Activated CD4-positive, alpha-beta T cell treated with anti-CD3 and anti-CD28 coated beads for 48 hours (primary cell): Measurements from ENCODE around the gene ZNF407.
"Not testable (repeated sequence)": the region's sequence is repeated elsewhere in the genome, so short reads cannot be mapped to it uniquely, and the experiment has no call there.

Experiments used
- DNase-seq: peaks from one replicate; pipeline ENCODE4 v3.0.0-alpha.2; 2020

ZNF407 gene

GRCh38 chr18:75083761-75084160, 486.1 kb downstream of the ZNF407 start:
- DNase-seq = no peak

GRCh38 chr18:75085676-75086075, 488.0 kb downstream of the ZNF407 start:
- not testable (repeated sequence) for DNase-seq

- no peak for DNase-seq
These were observed 488.9 kb downstream of the ZNF407 start for GRCh38 chr18:75086494-75087034.

- no peak for DNase-seq
These were observed 489.7 kb downstream of the ZNF407 start for GRCh38 chr18:75087119-75088020.

GRCh38 chr18:75088021-75088506, 490.4 kb downstream of the ZNF407 start:
- DNase-seq = no peak

- no peak for DNase-seq
These were observed 491.0 kb downstream of the ZNF407 start for GRCh38 chr18:75088622-75089211.

- no peak for DNase-seq
These were observed 492.2 kb downstream of the ZNF407 start for GRCh38 chr18:75089748-75090327.

GRCh38 chr18:75090336-75090735, 492.7 kb downstream of the ZNF407 start:
- DNase-seq = no peak

- DNase-seq = no peak
These were observed 500.0 kb downstream of the ZNF407 start for GRCh38 chr18:75097491-75098225.

GRCh38 chr18:75100832-75101630, 503.4 kb downstream of the ZNF407 start:
- no peak for DNase-seq

GRCh38 chr18:75101916-75102315, 504.2 kb downstream of the ZNF407 start:
- DNase-seq = no peak

- not testable (repeated sequence) for DNase-seq
These were observed 506.4 kb downstream of the ZNF407 start for GRCh38 chr18:75104029-75104428.

GRCh38 chr18:75104483-75104882, 506.8 kb downstream of the ZNF407 start:
- no peak for DNase-seq

GRCh38 chr18:75105551-75106254, 508.0 kb downstream of the ZNF407 start:
- no peak for DNase-seq

GRCh38 chr18:75106746-75107145, 509.1 kb downstream of the ZNF407 start:
- no peak for DNase-seq

GRCh38 chr18:75107196-75107930, 509.7 kb downstream of the ZNF407 start:
- no peak for DNase-seq

GRCh38 chr18:75107931-75108276, 510.2 kb downstream of the ZNF407 start:
- DNase-seq = no peak

- no peak for DNase-seq
These were observed 511.1 kb downstream of the ZNF407 start for GRCh38 chr18:75108579-75109318.

GRCh38 chr18:75109319-75109691, 511.6 kb downstream of the ZNF407 start:
- no peak for DNase-seq

GRCh38 chr18:75109819-75110218, 512.1 kb downstream of the ZNF407 start:
- no peak for DNase-seq
